ENCODE data around the gene WDR7.

WDR7 gene

GRCh38 chr18:57073501-57074187, 422.5 kb downstream of the WDR7 start:
- Histone ChIP-seq H3K4me1 (ENCODE audit: control insufficient read depth, insufficient read depth, low read length) (peaks cover 35% of the 10 kb centered on the region), H3K4me3 (ENCODE audit: insufficient read depth, low read depth, low read length) (no peak overlapping the region), H3K27me3 (ENCODE audit: control insufficient read depth, insufficient read depth, low read length, poor library complexity, severe bottlenecking) (no peaks in the 10 kb centered on the region), H3K36me3 (ENCODE audit: control insufficient read depth, insufficient read depth, low read length) (no peaks in the 10 kb centered on the region), H3K27ac (ENCODE audit: insufficient read depth, low read depth, low read length, poor library complexity, severe bottlenecking) (no peak overlapping the region), H3K9me3 (ENCODE audit: control insufficient read depth, low read length) (no peaks in the 10 kb centered on the region)
- WGBS, 2 experiments = 97 to 98% methylated on average over 4 to 8 of the region's 9 CpGs

GRCh38 chr18:57075716-57076400, 424.7 kb downstream of the WDR7 start:
- Histone ChIP-seq H3K9me3 (ENCODE audit: control insufficient read depth, low read length) (no peaks in the 10 kb centered on the region), H3K4me1 (ENCODE audit: control insufficient read depth, insufficient read depth, low read length) (peaks cover 35% of the 10 kb centered on the region), H3K4me3 (ENCODE audit: insufficient read depth, low read depth, low read length) (no peak overlapping the region), H3K27me3 (ENCODE audit: control insufficient read depth, insufficient read depth, low read length, poor library complexity, severe bottlenecking) (no peaks in the 10 kb centered on the region), H3K36me3 (ENCODE audit: control insufficient read depth, insufficient read depth, low read length) (no peaks in the 10 kb centered on the region), H3K27ac (ENCODE audit: insufficient read depth, low read depth, low read length, poor library complexity, severe bottlenecking) (no peak overlapping the region)
- 37 to 40% methylated on average over 17 of the region's 17 CpGs for WGBS, 2 experiments

- Histone ChIP-seq H3K4me1 (ENCODE audit: control insufficient read depth, insufficient read depth, low read length) (peaks cover 35% of the 10 kb centered on the region), H3K27me3 (ENCODE audit: control insufficient read depth, insufficient read depth, low read length, poor library complexity, severe bottlenecking) (no peaks in the 10 kb centered on the region), H3K27ac (ENCODE audit: insufficient read depth, low read depth, low read length, poor library complexity, severe bottlenecking) (no peak overlapping the region), H3K9me3 (ENCODE audit: control insufficient read depth, low read length) (no peaks in the 10 kb centered on the region), H3K36me3 (ENCODE audit: control insufficient read depth, insufficient read depth, low read length) (no peaks in the 10 kb centered on the region), H3K4me3 (ENCODE audit: insufficient read depth, low read depth, low read length) (no peak overlapping the region)
- 78 to 80% methylated on average over 13 of the region's 13 CpGs for WGBS, 2 experiments
Measured at GRCh38 chr18:57077005-57077765, 426.0 kb downstream of the WDR7 start.

- WGBS, 2 experiments = 90 to 92% methylated on average over 11 of the region's 11 CpGs
- H3K4me1 ChIP-seq (ENCODE audit: control insufficient read depth, insufficient read depth, low read length) = peaks cover 35% of the 10 kb centered on the region
- H3K36me3 ChIP-seq (ENCODE audit: control insufficient read depth, insufficient read depth, low read length) = no peaks in the 10 kb centered on the region
- no peaks in the 10 kb centered on the region for H3K9me3 ChIP-seq (ENCODE audit: control insufficient read depth, low read length)
- H3K4me3 ChIP-seq (ENCODE audit: insufficient read depth, low read depth, low read length) = no peak overlapping the region
- no peaks in the 10 kb centered on the region for H3K27me3 ChIP-seq (ENCODE audit: control insufficient read depth, insufficient read depth, low read length, poor library complexity, severe bottlenecking)
- H3K27ac ChIP-seq (ENCODE audit: insufficient read depth, low read depth, low read length, poor library complexity, severe bottlenecking) = no peak overlapping the region
Measured at GRCh38 chr18:57077786-57078552, 426.8 kb downstream of the WDR7 start.

GRCh38 chr18:57078614-57079013, 427.5 kb downstream of the WDR7 start:
- no peaks in the 10 kb centered on the region for H3K27me3 ChIP-seq (ENCODE audit: control insufficient read depth, insufficient read depth, low read length, poor library complexity, severe bottlenecking)
- H3K36me3 ChIP-seq (ENCODE audit: control insufficient read depth, insufficient read depth, low read length) = no peaks in the 10 kb centered on the region
- peaks cover 35% of the 10 kb centered on the region for H3K4me1 ChIP-seq (ENCODE audit: control insufficient read depth, insufficient read depth, low read length)
- WGBS, 2 experiments = 90 to 92% methylated on average over 9 of the region's 9 CpGs
- H3K9me3 ChIP-seq (ENCODE audit: control insufficient read depth, low read length) = no peaks in the 10 kb centered on the region
- no peak overlapping the region for H3K4me3 ChIP-seq (ENCODE audit: insufficient read depth, low read depth, low read length)
- H3K27ac ChIP-seq (ENCODE audit: insufficient read depth, low read depth, low read length, poor library complexity, severe bottlenecking) = no peak overlapping the region

GRCh38 chr18:57080479-57080878, 429.3 kb downstream of the WDR7 start:
- H3K27ac ChIP-seq (ENCODE audit: insufficient read depth, low read depth, low read length, poor library complexity, severe bottlenecking) = no peak overlapping the region
- no peaks in the 10 kb centered on the region for H3K36me3 ChIP-seq (ENCODE audit: control insufficient read depth, insufficient read depth, low read length)
- H3K27me3 ChIP-seq (ENCODE audit: control insufficient read depth, insufficient read depth, low read length, poor library complexity, severe bottlenecking) = no peaks in the 10 kb centered on the region
- H3K4me1 ChIP-seq (ENCODE audit: control insufficient read depth, insufficient read depth, low read length) = peaks cover 30% of the 10 kb centered on the region
- no peaks in the 10 kb centered on the region for H3K9me3 ChIP-seq (ENCODE audit: control insufficient read depth, low read length)
- H3K4me3 ChIP-seq (ENCODE audit: insufficient read depth, low read depth, low read length) = no peak overlapping the region
- WGBS, 2 experiments = 91 to 93% methylated on average over 3 of the region's 3 CpGs

- H3K4me3 ChIP-seq (ENCODE audit: insufficient read depth, low read depth, low read length) = no peak overlapping the region
- WGBS, 2 experiments = 95 to 96% methylated on average over 10 of the region's 10 CpGs
- no peaks in the 10 kb centered on the region for H3K9me3 ChIP-seq (ENCODE audit: control insufficient read depth, low read length)
- H3K27me3 ChIP-seq (ENCODE audit: control insufficient read depth, insufficient read depth, low read length, poor library complexity, severe bottlenecking) = no peaks in the 10 kb centered on the region
- H3K36me3 ChIP-seq (ENCODE audit: control insufficient read depth, insufficient read depth, low read length) = no peaks in the 10 kb centered on the region
- peaks cover 17% of the 10 kb centered on the region for H3K4me1 ChIP-seq (ENCODE audit: control insufficient read depth, insufficient read depth, low read length)
- no peak overlapping the region for H3K27ac ChIP-seq (ENCODE audit: insufficient read depth, low read depth, low read length, poor library complexity, severe bottlenecking)
Measured at GRCh38 chr18:57081899-57082298, 430.7 kb downstream of the WDR7 start.

GRCh38 chr18:57083485-57083884, 432.3 kb downstream of the WDR7 start:
- 94 to 95% methylated on average over 2 of the region's 2 CpGs for WGBS, 2 experiments
- H3K27ac ChIP-seq (ENCODE audit: insufficient read depth, low read depth, low read length, poor library complexity, severe bottlenecking) = no peak overlapping the region
- H3K4me3 ChIP-seq (ENCODE audit: insufficient read depth, low read depth, low read length) = no peak overlapping the region
- no peaks in the 10 kb centered on the region for H3K27me3 ChIP-seq (ENCODE audit: control insufficient read depth, insufficient read depth, low read length, poor library complexity, severe bottlenecking)
- H3K36me3 ChIP-seq (ENCODE audit: control insufficient read depth, insufficient read depth, low read length) = no peaks in the 10 kb centered on the region
- H3K4me1 ChIP-seq (ENCODE audit: control insufficient read depth, insufficient read depth, low read length) = peaks cover 8% of the 10 kb centered on the region
- H3K9me3 ChIP-seq (ENCODE audit: control insufficient read depth, low read length) = no peaks in the 10 kb centered on the region

- Histone ChIP-seq H3K36me3 (ENCODE audit: control insufficient read depth, insufficient read depth, low read length) (no peaks in the 10 kb centered on the region), H3K27ac (ENCODE audit: insufficient read depth, low read depth, low read length, poor library complexity, severe bottlenecking) (no peak overlapping the region), H3K27me3 (ENCODE audit: control insufficient read depth, insufficient read depth, low read length, poor library complexity, severe bottlenecking) (no peaks in the 10 kb centered on the region), H3K4me1 (ENCODE audit: control insufficient read depth, insufficient read depth, low read length) (peaks cover 8% of the 10 kb centered on the region), H3K4me3 (ENCODE audit: insufficient read depth, low read depth, low read length) (no peak overlapping the region), H3K9me3 (ENCODE audit: control insufficient read depth, low read length) (no peaks in the 10 kb centered on the region)
- 85 to 86% methylated on average over 11 of the region's 11 CpGs for WGBS, 2 experiments
Measured at GRCh38 chr18:57084331-57085271, 433.4 kb downstream of the WDR7 start.

All from ectodermal cell (in vitro differentiated cells).